GM19455 (cell line): ENCODE data around the gene REPIN1.

Experiments
- ATAC-seq: cut with Tn5 transposase; IDR thresholded peaks from one replicate; pipeline ENCODE4 v1.9.1; 2021; ENCODE audit not compliant: unreplicated experiment

Gene REPIN1

DNA sequence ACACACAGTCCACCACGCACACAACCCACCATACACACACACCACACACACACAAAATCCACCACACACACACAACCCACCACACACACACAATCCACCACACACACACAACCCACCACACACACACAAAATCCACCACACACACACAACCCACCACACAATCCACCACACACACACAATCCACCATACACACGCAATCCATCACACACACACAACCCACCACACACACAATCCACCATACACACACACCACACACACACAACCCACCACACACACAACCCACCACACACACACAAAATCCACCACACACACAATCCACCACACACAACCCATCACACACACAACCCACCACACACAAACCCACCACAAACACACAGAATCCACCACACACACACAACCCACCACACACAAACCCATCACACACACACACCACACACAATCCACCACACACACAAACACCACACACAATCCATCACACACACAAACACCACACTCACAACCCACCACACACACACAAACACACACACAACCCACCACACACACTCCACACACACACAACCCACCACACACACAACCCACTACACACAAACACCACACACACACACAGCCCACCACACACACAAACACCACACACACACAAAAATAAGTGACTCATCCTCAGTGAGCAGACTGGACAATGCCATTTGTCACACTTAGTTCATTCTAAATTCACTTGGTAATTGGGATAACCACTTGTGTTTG, 8.8 kb upstream of the REPIN1 start:
- ATAC-seq = no peak

DNA sequence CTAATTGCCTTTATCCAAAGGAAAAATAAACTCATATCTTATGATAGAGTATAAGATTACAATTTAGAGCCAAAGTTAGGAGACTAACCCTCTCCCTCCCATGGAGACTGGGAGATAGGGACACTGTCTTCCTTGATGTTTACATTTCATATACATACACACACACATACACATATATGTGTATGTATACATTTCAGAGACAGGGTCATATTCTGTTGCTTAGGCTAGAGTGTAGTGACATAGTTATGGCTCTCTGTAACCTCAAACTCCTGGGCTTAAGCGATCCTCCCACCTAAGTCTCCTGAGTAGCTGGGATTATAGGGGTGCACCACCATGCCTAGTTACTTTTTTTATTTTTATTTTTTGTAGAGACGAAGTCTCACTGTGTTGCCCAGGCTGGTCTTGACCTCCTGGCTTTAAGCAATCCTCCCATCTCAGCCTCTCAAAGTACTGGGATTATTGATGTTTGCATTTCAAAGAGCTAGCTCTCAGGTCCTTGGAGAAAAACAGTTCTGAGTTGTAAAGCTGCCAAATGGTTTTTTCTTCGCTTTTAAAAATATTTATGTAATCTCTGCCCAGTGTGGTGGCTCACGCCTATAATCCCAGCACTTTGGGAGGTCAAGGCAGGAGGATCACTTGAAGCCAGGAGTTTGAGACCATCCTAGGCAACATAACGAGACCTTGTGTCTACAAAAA, 8.1 kb upstream of the REPIN1 start:
- ATAC-seq = no peak

DNA sequence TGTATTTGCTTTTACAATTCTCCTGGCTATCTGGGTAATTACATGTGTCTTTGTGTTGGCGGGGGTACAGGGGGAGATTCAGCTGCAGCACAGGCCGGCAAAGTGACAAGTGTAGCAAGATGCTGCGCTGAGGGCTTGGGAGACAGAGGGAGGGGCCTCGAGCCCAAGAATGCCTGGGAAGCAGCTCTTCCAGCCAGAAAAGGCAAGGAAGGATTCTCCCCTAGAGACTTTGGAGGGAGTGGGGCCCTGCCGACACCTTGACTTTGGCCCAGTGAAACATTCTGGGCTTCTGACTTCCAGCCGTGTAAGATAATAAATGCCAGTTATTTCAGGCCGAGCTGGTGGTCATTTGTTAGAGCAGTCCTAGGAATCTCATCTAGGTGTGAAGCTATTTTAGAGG, 7.2 kb upstream of the REPIN1 start:
- no peak for ATAC-seq

DNA sequence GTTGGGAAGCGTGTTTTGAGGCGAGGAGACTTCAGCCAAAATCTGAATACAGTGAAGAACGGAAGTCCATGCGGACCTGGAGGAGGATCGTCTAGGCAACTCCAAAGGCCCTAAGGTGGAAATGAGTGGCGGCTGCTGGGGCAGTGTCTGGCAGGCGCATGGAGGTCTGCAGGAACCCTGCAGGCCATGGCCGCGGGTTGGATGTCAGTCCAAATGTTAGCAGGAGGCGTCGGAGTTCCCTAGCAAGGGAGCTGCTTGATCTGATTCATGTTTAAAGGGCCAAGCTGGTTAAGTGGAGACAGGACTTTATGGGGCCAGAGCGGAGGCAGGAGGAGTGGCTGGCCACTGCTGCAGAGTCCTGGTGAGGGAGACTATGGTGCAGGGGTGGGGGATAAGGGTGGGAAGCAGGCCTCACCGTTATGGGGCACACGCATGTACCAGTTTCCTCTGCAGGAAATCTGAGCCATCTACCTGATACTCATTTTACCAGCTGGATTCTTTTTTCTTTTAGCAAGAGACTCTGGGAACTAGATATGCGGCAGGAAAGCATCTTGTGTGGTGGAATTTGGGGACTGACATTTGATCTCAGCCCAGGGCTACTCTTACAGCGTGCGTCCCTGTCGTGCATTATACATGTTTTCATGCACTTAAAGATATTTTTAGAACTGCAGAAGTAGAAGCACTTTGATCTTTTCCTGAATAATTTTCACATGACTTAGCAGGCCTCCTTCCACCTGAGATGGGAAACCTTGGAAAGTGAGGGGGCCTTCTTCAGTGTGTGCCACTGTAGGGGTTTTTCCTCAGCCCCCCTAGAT, 6.6 kb upstream of the REPIN1 start:
- ATAC-seq = no peak

DNA sequence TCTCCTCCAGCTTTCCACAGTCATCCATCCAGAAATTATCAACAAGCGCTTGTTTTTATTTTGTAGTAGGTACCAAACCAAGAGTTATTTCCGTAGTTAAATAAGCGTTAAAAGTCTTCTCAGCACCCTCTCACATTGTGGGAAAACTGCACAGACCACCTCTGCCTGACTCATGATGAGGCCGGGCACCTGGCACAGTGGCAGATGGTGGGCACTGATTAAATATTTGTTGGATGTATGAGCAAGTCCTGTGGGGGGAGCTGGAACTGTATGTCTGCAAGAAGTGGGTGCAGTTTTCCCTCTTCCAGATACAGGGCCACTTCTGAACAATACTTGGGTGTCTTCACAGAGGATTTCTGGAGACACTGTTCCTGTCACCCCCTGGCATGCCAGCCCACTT, 5.3 kb upstream of the REPIN1 start:
- ATAC-seq = no peak

DNA sequence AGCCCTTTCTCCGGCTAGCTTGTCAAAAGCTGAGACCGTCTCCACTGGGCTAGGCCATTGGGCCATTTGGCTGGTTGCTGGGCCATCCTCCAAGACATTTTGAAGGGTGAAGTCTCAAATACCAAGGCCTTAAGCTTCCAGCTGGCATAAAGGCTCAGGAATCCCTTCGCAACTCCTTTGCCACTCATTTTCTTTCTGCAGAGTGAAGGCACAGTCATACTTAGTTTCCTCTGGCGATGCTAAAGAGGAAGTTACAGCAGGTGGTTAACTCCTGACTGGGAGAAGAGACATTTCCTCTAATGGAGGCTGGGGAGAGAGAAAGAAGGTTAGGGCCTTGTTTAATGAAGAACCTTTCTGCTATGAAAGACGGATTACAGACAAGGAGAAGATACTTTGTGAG, 4.8 kb upstream of the REPIN1 start:
- no peak for ATAC-seq

DNA sequence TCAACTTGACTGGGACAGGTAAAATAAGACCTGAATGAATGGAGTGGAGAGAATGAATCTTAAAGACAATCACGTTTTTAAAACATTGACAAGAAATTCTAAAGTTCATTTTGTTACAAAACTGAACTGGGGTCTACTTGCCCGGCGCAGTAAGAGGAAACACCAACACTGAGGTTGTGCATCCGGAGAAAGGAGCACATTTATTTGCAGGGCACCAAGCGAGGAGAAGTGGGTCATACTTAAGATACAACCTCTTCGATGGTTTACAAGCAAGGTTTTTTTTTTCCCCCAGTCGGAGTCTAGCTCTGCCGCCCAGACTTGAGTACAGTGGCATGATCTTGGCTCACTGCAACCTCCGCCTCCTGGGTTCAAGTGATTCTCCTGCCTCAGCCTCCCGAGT, 3.4 kb upstream of the REPIN1 start:
- no peak for ATAC-seq

DNA sequence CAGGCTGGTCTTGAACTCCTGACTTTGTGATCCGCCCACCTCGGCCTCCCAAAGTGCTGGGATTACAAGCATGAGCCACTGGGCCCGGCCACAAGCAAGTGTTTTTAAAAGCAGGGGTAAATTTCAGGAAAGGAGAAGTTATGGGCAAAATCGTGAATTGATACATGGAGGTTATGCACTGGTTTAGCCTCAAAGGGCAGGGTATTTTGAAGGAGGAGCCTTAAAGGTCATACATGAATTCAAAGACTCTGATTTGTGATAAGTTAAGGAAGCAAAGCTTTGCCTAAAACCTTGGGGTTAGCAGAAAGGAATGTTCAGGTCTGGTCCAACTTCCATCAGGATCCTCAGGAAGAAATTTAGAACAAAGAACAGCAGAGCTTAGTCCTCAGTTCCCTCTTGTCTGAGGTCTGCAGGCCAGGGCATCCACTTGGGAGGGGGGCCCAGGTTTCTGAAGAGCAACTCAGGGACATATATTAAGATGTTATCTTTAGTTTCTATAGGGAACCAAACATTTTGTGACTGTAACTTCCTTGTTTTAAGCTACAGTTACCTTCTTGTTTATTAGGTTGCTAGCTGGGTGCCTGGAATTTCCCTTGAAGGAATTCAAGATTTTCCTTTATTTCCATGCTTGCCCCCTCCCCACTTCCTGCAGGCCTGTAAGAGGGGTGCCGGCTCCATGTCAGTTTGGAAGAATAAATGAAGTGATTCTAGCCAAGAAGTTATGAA, 2.8 kb upstream of the REPIN1 start:
- no peak for ATAC-seq

DNA sequence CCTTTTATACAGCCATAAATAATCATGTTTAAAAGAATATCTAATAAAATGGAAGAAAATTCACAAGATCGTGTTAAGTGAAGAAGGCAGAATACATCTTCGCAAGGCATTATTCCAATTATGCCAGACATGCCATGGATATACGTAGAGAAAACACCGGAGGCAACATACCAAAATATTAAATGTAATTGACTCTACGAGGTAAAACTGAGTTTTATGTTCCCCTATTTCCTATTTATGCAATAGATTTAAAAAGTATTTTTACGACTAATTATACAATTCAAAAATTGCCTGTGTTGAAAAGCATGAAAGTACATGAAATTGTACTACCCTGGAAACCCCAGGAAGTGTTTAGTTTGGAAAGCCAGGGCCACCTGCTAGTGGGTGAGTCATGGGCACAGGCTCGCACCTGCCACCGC, 936 bp upstream of the REPIN1 start:
- ATAC-seq = no peak

DNA sequence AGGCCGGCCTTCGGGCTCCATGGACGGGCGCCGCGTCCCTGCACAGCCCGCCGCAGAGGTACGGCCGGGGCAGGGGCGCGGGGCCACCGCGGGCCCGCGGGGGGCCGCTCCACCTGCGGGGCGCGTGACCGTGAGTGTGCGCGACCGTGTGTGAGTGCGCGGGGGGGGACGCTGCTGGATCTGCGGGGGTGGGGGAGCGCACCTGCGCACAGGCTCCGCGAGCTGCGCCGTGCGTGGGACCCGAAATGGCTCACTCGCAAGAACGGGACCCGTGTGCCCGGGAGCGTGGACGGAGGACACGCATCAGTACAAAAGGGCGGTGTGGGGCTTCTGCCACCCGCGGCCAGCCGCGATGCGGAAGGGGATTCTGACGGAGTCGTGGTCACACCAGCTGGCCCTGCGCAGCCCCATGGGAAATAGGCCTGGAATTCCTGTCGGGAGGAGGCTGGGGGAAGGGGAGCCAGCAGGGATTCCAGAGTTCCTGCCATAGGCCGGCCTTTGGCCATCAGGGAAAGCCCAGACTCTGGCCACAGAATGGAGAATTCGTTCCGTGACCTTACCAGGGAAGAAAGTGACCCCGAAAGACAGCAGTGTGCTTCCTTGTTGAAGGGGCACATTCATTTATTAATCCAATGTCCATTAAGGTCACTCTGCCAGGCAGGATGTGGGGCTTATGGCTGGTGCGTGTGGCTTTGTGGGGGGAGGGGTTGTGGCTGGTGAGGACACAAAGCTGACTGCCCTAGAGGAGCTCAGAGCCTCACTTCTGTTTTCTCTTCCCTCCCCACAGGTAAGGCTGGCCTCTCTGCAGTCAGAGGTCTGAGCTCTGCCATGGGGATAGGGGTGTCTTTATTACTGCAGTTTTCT, 494 bp downstream of the REPIN1 start:
- peak; percentile 18 for ATAC-seq

DNA sequence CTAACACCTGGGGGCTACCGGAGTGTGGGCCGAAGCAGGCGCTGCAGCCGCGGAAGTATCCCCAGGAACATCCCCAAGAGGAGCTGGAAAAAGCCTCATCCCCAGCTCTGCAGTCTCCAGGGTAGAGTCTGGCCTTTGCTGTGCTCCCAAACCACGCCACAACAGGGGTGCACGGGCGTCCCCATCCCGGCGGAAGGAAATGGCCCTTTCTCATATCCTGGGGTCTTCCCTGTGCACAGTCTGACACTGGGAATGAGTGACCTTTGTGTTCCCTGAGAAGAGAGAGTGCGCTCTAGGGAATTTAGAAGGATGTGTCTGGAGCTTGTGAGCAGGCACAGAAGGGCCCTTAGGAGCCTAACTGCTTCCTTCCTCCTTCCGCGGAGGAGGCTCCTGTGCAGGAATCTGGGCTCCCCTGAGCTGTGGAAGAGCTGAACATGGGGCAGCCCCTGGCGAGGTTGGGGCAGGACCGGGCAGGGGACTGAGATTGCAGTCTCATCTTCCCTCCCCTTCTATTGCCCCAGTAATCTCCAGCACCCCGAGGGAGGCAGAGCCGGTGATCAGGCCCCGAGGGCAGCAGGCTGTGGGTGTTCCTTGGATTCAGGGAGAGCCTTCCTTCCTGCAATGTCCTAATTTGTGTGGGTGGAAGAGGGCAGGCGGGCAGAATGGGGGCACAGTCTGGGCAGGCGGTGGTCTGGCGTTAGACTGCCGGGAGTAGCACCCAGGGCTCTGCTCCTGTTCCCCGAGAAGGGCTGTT, 1.3 kb downstream of the REPIN1 start:
- ATAC-seq = no peak

DNA sequence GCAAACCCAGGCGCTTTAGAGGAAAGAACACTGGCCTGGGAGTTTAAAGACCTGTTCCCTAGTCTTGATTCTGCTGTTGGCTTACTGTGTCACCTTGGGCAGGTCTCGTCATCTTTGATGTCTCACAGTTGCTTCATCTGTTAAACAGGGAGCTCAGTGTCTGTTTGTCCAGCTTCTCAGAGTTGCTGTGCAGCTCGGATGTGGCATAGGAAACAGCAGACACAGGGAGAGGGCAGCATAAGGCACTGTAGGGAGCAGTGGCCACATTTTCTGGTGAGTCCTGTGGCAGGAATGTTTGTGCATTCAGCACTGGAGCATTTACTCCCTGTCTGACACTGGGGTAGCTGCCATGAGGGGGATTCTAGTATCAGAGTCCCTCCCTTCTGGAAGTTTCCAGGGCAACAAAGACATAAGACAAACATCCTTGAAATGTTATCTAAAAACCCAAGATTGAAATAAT, 2.0 kb downstream of the REPIN1 start:
- ATAC-seq = no peak

DNA sequence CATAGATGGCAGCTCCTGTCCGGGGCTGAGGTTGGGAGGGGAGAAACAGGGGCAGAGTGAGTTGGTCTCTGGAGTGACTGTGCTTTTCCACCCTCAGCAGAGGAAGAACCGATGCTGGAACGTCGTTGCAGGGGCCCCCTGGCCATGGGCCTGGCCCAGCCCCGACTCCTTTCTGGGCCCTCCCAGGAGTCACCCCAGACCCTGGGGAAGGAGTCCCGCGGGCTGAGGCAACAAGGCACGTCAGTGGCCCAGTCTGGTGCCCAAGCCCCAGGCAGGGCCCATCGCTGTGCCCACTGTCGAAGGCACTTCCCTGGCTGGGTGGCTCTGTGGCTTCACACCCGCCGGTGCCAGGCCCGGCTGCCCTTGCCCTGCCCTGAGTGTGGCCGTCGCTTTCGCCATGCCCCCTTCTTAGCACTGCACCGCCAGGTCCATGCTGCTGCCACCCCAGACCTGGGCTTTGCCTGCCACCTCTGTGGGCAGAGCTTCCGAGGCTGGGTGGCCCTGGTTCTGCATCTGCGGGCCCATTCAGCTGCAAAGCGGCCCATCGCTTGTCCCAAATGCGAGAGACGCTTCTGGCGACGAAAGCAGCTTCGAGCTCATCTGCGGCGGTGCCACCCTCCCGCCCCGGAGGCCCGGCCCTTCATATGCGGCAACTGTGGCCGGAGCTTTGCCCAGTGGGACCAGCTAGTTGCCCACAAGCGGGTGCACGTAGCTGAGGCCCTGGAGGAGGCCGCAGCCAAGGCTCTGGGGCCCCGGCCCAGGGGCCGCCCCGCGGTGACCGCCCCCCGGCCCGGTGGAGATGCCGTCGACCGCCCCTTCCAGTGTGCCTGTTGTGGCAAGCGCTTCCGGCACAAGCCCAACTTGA, 2.7 kb downstream of the REPIN1 start:
- no peak for ATAC-seq

DNA sequence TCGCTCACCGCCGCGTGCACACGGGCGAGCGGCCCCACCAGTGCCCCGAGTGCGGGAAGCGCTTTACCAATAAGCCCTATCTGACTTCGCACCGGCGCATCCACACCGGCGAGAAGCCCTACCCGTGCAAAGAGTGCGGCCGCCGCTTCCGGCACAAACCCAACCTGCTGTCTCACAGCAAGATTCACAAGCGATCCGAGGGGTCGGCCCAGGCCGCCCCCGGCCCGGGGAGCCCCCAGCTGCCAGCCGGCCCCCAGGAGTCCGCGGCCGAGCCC, 3.3 kb downstream of the REPIN1 start:
- no peak for ATAC-seq

DNA sequence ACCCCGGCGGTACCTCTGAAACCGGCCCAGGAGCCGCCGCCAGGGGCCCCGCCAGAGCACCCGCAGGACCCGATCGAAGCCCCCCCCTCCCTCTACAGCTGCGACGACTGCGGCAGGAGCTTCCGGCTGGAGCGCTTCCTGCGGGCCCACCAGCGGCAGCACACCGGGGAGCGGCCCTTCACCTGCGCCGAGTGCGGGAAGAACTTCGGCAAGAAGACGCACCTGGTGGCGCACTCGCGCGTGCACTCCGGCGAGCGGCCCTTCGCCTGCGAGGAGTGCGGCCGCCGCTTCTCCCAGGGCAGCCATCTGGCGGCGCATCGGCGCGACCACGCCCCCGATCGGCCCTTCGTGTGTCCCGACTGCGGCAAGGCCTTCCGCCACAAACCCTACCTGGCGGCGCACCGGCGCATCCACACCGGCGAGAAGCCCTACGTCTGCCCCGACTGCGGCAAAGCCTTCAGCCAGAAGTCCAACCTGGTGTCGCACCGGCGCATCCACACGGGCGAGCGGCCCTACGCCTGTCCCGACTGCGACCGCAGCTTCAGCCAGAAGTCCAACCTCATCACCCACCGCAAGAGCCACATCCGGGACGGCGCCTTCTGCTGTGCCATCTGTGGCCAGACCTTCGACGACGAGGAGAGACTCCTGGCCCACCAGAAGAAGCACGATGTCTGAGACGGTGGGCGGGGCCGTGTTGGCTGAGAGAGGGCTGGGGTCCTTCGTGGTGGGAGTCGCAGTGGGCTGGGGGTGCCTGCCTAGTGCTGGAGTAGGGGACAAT, 3.8 kb downstream of the REPIN1 start:
- no peak for ATAC-seq

DNA sequence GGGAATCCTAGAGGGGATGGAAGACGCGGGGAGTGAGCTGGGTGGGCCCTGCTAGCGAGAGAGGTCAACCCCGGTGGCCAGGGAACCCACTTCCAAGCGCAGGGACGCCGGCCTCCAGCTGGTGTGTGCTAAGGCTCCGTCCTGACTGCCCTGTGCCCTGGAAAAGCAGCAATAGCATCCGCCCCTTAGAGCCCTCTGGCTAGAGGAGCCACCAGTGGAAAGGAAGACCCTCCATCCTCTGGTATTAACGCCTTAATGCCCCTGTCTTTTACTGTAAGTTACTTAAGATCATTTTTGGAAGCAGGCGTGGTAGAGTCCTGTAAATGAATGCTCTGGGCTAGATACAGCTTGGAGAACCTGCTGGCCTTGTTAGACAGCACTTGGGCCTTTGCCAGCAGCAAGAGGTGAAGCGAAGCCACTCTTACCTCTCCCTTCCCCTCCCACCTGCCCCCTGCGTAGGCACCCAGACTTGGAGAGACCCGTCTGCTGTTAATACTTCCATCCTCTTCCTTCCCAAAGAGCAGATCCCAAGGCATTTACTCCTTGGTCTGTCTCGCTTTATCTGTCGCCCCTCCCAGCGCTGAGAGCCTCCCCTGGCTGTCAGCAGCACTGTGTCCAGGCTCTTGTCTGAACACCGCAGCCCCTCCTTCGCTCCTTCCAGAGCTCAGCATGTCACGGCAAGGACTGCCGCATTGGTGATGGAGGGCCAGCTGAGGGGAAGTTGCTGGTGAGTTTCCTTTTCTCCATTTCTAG, 4.6 kb downstream of the REPIN1 start:
- ATAC-seq = no peak

DNA sequence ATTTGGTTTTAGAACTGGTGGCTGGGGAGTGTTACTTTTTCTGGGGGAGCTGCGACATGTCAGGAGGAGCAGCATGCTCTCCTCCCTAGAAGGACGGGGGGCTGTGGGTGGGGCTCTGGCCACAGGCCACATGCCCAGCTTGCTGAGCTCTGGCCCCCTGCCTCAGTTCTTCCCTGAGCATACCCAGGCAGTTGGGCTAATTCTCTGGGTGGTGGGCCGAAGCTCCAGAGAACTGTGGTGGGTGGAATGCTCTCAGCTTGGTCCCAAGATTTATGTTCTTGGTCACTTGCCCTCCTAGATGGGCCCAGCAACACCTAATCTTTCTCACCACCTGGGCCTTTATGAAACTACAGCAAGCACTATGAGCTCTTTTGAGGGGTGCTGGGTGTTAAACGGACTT, 5.4 kb downstream of the REPIN1 start:
- no peak for ATAC-seq
